Right hindlimb (tissue), 1 donor: ENCODE measurements around the gene HCAR1.
A peak's percentile ranks its signal among the peaks of the same experiment; 100 is the strongest.
"Not testable (repeated sequence)": the region's sequence is repeated elsewhere in the genome, so short reads cannot be mapped to it uniquely, and the experiment has no call there.

ENCODE experiments used
- DNase-seq: peaks from one replicate; pipeline ENCODE4 v3.0.0-alpha.2; 2018

HCAR1 gene, protein sequence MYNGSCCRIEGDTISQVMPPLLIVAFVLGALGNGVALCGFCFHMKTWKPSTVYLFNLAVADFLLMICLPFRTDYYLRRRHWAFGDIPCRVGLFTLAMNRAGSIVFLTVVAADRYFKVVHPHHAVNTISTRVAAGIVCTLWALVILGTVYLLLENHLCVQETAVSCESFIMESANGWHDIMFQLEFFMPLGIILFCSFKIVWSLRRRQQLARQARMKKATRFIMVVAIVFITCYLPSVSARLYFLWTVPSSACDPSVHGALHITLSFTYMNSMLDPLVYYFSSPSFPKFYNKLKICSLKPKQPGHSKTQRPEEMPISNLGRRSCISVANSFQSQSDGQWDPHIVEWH

DNA sequence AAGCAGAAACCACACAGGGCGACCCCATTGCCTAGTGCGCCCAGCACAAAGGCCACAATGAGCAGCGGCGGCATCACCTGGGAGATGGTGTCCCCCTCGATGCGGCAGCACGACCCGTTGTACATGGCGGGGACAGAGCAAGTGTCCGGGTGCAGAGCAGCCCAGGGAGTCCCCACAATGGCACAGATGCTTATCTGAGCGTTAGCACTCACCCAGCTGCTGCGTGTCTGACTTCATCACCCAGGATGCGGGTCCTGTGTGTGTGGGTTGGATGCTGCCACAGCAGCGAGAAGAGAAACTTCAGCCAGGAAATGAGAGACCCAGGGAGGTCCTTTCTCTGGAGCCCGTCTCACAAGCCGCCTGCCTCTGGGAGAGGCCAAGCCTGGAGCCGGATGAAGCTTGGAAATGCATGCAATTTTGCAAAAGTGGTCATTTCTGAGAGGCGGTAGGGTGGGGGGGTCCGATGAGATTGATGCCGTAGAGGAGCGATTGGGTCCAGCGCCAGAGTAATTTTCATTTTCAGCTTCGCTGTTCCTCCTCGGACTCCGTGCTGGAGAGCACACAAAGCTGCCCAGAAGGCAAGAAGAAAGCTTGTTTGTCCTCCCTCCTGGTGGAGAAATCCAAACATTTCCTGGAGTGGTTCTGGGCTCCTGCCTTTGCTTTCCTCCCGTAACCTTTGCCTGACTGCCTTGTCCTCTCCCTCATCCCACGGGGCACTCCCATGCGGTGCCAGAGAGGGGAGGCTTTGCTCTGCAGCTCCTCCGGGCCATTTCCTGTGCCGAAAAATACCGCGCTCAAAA, at the start of gene HCAR1:
TSS of gene HCAR1 (minus strand) at position 630 of the 800 bp plus-strand sequence. CDS start at position 125, 505 bp downstream.
- peak; percentile 41 for DNase-seq

DNA sequence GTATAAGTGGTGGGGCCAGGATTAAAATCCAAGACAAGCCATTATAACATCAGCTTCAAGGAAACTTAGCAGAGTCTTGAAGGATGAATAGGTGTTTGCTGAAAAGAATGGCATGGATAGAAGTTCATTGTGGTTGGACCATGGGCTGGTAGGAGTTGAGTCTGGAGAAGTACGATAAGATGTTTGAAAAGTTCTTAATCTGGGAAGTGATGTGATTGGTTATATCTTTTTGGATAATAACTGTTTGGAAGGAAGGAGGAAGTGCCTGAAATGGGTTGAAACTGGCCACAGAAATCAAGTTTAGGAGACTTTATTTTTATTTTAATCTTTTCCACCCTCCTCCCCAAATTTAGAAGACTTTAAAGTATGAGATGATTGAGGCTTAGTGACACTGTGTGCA, 26.9 kb upstream of the HCAR1 start:
- no peak for DNase-seq

DNA sequence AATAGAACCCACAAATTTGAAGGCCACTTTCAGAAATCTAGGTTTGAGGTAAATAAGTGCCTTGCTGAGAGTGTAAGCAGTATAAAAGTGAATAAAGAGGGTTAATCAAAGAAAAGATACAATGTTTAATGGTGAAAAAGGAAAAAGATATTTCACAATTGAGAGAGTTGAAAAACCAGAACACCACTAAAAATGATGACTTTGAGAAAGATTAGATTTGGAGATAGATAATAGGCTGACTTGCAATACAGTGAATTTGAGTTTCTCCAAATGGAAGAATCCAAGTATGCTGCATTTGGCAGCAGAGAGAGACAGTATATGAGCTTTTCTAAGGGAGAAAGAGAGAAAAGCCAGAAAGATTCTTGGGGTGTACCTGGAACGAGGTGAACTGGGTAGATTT, 24.1 kb upstream of the HCAR1 start:
- no peak for DNase-seq

DNA sequence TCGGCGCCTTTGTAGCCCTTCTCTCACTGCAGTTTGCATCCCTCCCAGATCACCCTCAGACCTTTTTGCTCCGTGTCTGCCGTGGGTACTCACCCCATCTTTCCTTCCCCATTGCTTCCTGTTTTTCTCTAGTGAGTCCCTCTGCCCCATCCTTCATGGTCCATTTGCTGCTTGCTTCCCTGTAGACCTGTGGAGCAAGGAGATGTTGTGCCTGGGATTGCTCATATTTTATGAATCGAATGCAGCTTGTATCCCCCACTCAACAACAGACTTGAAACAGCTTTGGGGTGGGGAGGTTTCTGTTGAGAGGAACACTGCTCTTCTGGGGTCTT, 22.6 kb upstream of the HCAR1 start:
- DNase-seq: no peak

DNA sequence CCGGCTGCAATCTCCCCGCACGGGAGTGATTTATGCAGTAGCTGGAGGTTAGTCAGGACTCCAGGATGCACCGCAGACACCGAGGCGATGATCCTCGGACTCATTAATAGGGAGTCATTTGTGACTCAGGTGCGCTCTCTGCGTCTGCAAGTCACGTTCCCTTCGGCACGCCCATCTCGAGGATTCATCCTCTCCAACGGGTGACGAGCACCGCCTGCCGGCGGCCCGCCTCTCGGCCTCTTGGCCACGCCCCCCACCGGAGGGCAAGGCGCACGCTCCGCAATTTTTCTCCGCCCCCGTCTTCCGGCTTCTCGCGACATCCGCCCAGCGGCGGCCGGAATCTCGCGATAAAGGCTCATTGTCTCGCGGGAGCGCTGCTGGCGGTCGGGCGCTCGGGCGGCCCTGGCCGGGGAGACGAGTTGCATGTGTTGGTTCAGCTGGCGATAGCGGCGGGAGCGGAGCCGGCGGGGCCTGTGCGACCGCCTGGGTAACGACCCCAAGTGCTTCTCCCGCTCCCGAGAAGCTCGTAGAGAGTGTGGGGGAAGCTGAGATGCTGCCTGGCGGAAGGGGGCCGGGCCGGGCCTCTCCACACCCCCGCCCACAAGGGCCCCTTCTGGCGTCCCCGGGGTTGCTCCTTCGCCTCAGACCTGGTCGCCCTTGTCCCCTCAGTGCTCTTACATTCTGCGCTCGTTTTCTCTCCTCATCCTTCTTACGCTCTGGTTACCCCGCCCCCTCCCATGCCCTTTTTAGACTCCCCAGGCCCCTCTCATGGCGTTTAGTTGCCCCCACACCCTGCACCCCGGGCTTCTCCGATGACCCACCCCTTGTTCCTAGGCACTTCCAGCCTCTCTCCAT, 22.0 kb upstream of the HCAR1 start, which contains the start of gene DENR:
TSS of gene DENR (plus strand) at position 361 of the 855 bp plus-strand sequence. CDS start 878 bp downstream, outside the sequence.
- peak; percentile 98 for DNase-seq

DNA sequence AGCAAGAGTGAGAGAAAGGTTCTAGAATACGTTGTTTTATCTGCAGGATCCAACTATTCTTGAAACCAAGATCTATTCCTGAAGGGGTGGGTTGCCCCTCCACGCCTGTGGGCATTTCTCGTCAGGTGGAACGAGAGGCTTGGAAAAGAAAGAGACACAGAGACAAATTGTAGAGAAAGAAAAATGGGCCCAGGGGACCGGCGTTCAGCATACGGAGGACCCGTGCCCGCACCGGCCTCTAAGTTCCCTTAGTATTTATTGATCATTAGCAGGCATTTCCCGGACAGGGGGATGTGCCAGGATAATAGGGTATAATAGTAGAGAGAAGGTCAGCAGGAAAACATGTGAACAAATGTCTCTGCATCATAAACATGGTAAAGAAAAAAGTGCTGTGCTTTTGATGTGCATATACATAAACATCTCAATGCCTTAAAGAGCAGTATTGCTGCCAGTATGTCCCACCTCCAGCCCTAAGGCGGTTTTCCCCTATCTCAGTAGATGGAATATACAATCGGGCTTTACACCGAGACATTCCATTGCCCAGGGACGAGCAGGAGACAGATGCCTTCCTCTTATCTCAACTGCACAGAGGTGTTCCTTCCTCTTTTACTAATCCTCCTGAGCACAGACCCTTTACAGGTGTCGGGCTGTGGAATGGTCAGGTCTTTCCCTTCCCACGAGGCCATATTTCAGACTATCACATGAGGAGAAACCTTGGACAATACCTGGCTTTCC, 20.3 kb upstream of the HCAR1 start:
- not testable (repeated sequence) for DNase-seq

DNA sequence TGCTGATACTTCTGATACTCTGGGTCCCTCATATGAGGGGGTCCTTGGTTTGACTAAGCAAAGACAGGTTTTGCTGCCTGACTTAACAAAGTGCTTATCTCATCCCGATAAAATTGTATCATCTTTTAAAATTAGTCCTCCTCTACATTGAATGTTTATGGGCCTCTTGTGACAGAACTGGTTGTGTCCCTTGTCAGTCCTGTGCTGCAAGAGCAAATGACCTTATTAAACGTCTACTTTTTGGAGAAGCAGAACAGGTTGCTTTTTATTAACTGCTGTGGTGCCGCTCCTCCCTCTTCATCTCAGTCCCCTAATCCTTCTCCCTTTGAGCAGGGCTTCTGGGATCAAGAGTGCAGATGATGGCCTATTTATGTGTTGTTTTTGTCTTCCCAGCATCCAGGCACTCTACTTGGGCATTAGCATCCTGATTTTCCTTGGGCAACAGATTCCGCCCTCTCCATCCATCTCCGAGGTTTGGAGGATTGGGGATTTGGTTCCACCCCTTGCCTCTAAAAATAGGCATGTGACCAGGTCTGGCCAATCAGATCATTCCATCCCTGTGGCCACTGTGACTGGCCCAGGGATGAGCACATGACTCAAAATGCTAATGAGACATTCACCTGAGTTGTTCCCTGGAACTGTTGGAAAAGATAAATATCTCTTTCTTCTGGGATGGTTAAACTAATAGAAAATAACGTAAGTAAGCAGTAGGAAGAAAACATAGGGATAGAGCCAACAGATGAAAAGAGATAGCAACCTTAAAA, 19.1 kb upstream of the HCAR1 start:
- no peak for DNase-seq

DNA sequence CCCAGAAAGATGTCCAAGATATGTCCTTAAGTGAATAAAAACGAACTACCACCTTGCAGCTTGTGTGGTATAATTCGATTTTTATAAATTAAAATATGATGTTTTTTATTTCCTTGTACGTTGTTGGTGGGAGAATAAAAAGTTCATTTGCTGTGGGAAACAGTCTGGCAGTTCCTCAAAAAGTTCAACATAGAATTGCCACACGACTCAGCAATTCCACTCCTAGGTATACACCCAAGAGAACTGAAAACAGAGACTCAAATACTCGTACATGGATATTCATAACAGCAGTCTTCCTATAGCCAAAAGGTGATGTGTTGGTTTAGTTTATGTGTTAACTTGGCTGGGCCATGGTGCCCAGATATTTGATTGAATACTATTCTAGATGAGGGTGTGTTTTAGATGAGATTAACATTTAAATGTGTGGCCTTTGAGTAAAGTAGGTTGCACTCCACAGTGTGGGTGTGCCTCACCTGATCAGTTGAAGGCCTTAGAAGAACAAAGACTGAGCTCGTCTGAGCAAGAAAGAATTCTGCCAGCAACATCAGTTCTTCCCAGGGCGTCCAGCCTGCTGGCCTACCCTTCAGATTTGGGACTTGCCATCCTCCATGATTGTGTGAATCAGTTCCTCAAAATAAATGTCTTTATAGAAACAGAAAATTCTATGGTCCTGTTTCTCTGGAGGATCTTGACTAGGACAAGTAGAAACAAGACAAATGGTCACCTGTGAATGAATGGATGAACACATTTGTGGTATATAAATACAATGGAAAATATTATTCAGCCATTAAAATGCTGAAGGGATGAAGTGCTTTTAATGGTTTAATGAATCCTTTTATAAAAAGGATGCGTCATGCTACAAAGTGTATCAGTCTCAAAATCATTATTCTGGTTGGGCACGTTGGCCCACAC, 16.8 kb upstream of the HCAR1 start:
- DNase-seq: no peak

DNA sequence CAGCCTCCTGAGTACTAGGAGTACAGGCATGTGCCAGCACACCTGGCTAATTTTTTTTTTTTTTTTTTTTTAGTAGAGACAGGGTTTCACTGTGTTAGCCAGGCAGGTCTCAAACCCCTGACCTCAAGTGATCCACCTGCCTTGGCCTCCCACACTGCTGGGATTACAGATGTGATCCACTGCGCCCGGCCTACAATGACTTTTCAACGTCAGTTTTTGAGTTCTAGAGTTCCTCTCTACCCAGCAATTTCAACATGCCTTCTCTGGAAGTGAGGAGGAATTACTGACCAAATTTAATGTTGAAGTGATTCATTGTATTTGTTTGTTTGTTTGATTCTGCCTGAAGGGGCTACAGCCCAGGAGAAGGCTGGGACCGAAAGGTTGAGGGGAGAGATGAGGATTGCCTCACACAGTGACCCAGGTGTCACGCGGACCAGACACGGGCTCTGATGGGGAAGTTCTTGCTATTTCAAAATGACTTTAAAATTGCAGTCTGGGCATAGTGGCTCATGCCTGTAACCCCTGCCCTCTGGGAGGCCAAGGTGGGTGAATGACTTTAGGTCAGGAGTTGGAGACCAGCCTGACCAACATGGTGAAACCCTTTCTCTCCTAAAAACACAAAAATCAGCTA, 13.4 kb upstream of the HCAR1 start:
- no peak for DNase-seq

DNA sequence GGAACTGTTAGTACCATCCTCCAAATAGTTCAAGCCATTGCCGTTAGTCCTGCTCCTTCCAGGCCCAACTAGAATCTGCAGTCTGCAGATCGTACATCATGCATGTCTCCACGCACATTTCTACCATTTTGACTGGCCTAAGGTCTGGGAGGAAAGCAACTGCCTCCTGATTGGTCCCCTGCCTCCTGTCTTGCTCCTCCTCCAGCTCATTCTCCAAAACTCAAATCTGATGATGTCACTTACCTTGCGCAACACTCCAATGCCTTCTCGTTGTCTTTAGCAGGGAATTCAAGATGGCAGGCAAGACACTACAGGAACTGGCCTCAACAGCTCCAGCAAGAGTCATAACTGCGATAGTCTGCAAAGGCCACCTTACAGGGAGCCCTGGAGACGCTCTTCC, 9.7 kb upstream of the HCAR1 start:
- no peak for DNase-seq

DNA sequence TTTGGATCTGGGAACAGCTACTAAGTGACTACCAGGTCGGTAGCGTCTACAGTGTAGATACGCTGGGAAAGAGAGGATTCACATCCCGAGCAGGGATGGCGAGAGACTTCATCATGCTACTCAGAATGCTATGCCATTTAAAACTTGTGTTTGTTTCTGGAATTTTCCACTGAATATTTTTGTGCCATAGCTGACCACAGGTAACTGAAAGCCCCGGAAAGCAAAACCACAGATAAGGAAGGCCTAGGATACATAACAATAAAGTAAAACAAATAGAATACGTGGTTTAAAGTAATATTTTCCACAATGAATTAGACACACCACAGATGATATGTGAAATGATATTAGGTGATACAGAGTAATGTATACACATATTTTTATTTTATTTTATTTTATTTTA, 7.9 kb upstream of the HCAR1 start:
- DNase-seq: no peak

DNA sequence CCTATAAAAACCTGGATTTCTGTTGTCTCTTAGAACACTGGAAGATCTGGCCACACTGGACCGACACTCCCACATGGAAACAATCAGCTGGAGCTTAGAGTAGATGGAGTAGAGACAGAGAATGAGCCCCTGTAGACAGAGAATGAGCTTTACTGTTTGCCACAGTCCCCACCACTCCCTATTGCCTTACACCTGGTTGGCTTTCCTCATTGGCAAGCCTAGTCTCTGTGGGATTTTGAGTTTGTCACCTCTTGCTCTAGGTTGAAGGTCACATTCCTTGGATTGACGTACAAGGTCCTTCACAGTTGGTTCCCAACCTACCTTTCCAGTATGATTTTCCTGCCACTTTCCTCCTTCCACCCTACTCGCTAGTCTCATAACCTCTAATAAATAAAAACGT, 2.0 kb upstream of the HCAR1 start:
- DNase-seq: no peak

DNA sequence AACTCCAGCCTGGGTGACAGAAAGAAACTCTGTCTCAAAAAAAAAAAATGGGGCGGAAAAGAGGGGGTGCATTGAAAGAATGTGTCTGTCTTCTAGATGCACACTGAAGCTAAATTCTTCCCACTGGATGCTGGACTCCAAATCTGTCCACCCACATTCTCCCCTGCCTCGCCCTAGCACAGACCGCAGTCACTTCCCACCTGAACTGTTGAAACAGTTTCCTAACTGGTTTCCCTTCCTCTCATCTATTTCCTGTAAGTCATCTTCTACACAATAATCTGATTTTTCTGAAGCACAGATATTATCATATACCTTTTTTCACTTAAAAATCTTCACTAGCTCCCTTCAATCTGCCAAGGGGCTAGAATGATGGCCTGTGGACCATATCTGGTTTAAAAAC, 1.5 kb upstream of the HCAR1 start:
- no peak for DNase-seq

DNA sequence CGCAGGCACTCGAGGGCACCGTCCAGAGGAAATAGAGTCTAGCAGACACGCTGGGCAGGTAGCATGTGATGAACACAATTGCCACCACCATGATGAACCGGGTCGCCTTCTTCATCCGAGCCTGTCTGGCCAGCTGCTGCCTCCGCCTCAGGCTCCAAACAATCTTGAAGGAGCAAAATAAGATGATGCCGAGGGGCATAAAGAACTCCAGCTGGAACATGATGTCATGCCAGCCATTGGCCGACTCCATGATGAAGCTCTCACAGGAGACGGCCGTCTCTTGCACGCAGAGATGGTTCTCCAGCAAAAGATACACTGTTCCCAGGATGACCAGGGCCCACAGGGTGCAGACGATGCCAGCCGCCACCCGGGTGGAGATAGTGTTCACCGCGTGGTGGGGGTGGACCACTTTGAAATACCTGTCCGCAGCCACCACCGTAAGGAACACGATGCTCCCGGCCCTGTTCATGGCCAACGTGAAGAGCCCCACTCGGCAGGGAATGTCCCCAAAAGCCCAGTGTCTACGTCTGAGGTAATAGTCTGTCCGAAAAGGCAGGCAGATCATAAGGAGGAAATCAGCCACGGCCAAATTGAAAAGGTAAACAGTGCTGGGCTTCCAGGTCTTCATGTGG, 945 bp downstream of the HCAR1 start:
- DNase-seq: no peak

DNA sequence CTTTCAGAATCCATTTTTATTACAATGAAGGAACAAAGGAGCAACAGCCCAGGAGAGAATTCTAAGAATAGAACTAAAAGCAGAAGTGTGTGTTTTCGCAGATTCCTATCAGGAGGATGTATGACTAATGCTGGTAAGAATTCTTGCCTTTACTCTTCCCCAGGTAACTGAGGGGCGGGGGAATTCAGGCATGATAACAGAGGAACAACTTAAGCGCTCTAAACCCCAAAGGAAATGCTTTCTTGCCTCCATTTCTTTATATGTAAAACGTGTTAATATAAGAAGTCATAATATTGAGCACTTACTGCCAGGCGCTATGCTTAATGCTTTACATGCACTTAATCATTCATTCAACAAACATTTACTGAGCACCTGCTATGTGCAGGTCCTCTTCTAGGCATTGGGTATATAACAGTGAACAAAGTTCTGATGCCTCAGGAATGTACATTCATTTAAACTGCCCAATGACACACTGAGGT, 4.5 kb downstream of the HCAR1 start:
- no peak for DNase-seq

DNA sequence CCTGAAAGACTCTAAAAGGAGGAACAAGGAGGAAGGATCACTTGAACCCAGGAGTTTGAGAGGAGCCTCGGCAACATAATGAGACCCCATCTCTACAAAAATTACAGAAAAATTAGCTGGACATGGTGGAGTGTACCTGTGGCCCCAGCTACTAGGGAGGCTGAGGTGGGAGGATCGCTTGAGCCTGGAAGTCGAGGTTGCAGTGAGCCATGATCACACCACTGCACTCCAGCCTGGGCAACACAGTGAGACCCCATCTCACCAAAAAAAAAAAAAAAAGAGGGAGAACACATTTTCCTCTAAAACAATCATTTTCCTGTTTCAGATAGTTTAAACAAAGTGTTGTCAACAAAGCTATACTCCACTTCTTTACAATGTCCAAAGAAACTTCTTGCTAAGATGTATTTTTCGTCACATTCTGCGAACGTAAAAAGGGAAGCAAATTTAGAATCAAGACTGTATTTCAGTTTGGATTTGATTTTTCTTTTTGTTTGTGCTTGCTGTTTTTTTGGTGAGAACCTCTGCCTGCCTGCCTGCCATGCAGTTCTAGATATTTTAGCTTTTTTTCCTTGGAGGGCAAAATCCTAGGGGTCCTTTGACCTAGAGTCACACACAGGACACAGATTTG, 5.1 kb downstream of the HCAR1 start:
- DNase-seq: no peak

DNA sequence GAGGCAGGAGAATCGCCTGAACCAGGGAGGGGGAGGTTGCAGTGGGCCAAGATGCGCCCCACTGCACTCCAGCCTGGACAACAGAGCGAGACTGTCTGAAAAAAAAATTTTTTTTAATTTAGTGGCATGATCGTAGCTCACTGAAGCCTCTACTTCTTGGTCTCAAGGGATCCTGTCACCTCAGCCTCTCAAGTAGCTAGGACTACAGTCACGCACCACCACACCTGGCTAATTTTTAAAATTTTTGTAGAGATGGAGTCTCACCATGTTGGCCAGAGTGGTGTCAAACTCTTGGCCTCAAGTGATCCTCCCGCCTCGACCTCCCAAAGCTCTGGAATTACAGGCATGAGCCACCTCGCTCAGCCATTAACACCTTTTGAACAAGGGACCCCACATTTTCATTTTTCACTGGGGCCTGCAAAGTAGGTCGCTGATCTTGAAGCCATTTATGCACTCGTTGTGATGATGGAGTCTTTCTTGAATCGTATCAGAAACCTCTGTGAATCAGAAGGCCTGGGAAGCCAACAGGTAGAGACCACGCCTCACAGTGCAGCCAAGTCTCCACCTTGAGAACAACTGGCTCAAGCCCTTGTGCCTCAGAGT, 5.9 kb downstream of the HCAR1 start:
- DNase-seq: no peak

DNA sequence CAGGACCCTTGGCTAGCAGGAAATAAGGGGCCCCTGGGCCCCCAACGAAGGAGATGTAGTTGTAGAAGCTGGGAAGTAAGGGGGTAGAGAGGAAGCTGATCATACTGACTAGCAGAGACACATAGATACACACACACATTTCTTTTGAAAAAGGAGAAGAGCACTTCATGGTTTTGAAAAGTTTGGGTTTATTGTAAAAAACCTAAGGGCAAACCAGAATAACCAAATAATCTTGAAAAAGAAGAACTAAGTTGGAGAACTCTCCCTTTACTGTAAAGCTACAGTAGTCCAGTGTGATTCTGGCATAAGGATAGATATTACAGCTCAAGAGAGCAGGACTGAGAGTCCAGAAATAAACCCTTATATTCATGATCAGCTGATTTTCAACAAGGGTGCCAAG, 8.3 kb downstream of the HCAR1 start:
- no peak for DNase-seq
